A549 treated with GW870086 at 1 μM for 4 hours (cell line): ENCODE results near the gene DPAGT1. TPM values are rescaled to one million over a fixed set of nuclear protein-coding genes. Genes with fewer than 3 reads are reported as not detected.

Experiments used
- total RNA-seq: library from RNA; stranded (reverse); fragments of 200-300 nt; extraction: Qiagen RNA extraction; gene quantifications from 5 replicates; pipeline ENCODE4 v1.2.3, GENCODE V29; 2022; ENCODE audit warnings: low read depth

The DPAGT1 gene
- total RNA-seq, result 34.8 to 40.4 TPM (median 38.9 TPM) in 5 replicates

DNA sequence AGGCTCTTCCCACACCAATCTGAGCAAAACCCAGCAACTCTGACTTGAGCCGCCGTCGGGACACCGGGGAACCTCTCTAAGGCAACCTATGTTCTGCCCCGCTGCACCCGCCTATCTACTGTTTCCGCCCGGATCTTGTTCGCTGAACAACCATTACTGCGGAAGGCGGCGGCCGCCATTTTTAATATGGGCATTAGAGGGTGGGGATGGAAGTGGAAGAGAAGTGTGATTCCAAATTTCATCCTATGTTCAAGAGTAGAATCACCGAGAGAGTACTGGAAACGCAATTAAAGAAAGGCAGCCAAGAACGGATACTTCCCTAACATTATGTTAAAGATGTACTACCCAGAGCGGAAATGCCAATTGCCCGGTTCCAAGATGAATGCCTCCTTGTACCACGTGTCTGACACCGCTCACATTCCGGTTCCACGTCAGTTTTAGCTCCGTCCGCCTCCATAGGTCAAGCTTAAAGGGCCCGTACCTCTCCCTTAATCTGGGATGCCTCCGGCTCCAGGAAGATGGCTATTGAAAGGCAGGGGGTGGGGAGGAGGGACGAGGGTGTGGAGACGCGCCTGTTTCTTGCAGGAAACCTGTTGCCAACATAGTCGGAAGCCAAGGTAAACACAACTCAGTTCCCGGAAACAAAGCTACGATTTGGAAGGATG, at the start of gene DPAGT1:
Gene DPAGT1, minus strand, starts transcription at position 95 of the 665 bp plus-strand sequence. CDS start 198 bp downstream, outside the sequence.

DNA sequence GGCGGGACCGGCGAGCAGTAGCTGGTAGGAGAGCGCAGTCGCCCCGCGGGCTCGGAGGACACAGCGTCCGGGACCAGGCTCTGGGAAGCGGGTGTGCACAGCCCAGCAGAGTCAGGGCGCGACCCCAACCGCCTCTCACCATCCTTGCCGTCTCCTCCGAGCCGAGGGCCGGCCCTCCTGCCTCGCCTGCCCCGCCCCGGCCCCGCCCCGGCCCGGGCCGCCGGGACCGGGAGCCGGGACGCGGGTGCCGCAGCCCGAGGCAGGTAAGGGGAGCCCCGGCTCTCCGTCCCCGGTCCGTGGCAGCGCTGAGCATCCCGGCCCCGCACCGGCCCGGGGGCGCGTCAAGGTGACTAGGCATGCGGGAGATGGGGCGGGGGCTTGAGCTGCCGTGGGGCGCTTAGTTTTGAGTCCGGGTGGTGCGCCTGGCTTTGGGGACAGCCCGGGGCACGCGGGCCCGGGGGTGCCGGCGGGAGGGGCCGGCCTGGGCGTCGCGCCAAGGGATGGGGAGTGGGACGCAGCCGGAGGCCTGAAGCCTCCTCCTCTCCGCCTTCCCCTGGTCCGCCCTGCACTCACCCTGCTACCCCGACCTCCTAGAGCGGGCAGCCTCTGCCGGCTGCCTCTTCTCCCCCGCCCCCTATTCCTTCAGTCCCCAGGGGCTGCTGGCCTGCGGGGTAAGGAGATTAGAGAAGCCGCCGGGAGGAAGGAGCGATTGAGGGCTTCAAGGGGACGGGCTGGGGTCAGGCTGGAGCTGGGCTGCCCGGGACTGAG, 47.5 kb upstream of the DPAGT1 start, which contains the start of gene ABCG4:
Gene ABCG4, plus strand, starts transcription at position 35 of the 768 bp plus-strand sequence. CDS start 914 bp downstream, outside the sequence.

DNA sequence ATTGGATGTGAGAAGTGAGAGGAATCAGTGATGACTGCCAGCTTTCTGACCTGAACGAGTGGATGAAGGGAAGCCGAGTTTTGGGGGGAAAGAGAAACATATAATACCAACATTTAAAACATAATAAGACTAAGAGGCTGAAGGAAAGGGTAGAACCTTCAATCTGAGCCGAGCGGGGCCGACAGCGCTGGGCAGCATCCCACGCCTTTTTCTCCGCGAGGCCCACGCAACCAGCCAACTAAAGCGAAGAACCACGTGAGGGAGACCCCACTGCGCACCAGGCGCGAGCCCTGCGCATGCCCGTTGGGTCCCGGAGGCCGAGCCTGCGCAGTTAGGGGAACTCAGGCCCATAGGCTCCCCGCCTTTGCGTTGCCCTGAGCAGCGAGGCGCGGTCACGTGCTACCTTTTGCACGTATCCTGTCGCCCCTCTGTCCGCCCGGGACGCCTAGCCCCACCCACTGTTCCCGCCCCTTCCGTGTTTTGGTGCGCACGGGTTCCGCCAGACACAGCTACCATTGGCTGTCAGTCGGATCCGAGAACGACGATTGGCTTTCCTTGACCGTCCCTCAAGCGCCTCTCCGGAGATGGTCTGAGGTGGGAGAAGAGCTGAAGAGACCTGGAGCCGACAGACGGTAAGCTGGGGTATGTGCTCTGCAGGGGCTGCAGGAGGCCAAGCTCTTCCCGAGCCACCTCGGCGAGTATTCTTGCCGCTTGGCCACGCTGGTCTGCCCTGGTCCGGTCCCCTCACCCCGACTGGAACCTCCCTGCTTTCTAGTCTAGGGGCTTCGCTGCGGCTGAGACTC, 19.6 kb upstream of the DPAGT1 start, which contains the start of gene HINFP:
Gene HINFP, plus strand, starts transcription at position 573 of the 803 bp plus-strand sequence. CDS start 5,365 bp downstream, outside the sequence.

DNA sequence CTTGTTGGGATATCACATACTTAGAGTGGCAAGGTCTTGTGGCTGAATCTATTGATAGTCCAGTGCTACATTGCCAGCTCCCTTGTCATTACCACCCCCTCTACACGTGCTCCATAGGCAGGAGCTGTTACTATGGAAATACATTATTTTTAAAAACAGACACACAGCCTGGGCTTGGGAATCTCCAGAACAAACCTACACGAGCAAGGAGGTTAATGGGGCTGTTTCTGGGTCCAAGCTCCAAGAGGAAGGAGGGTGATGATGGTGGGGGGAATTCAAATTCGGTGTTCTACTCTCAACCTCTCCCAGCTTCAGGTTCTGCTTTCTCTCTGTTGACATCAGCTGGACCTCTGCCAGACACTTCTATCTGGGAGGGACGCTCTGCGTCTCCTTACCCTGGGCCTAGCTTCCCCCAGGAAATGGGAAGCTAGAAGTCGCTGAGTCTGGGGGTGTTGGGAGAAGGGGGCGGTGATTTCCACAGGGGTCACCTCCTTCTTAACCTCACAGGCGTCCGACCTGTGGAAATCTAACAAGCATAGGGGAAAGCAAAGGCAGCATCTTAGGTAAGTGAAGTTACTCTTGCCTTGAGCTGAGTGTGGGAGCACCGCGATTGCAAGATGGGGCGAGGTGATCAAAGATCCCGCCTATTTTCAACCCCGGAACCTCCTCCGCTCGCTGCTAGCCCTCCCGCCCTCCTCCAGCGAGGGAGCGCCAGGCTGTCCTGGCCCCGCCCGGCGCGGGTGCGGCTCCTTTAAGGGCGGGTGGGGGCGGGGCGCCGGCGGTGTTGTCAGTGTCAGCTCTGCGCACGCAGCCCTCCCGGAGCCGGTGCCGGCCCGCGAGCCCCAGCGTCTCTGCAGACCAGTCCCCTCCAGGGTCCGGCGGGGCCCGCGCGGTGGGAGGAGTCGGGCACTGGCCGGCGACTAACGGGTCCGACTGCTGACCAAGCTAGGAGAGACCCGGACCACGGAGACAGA, 5.2 kb upstream of the DPAGT1 start, which contains the start of gene C2CD2L:
Gene C2CD2L, plus strand, starts transcription at position 781 of the 974 bp plus-strand sequence. CDS start 398 bp downstream, outside the sequence.

DNA sequence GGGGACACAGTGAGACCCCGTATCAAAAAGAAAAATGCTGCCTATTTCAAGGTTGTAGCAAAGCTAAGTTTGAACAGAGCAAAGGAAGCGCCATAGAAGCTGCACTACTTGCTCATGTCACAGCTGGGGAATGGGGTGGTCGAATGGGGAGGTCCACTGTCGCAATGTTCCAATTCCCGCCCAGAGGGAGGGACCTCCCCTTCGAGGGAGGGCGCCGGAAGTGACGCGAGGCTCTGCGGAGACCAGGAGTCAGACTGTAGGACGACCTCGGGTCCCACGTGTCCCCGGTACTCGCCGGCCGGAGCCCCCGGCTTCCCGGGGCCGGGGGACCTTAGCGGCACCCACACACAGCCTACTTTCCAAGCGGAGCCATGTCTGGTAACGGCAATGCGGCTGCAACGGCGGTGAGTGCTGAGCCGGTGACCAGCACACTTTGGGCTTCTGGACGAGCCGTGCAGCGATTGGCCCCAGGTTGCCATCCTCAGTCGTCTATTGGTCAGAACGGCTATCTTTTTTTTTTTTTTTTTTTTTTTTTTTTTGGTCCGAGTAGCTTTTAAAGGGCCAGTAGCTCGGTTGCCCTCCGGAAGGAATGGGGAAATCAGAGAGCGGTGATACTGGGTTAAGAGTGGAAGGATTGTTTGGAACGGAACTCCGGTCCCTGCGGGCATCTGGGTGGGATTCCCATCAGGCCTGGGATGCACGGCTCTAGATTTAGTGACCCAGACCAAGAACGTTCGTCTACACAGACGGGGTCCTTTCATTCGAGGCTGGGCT, 16.8 kb downstream of the DPAGT1 start, which contains the start of gene HMBS:
Gene HMBS, plus strand, starts transcription at position 219 of the 774 bp plus-strand sequence. Its CDS starts 153 bp downstream, at position 372.

DNA sequence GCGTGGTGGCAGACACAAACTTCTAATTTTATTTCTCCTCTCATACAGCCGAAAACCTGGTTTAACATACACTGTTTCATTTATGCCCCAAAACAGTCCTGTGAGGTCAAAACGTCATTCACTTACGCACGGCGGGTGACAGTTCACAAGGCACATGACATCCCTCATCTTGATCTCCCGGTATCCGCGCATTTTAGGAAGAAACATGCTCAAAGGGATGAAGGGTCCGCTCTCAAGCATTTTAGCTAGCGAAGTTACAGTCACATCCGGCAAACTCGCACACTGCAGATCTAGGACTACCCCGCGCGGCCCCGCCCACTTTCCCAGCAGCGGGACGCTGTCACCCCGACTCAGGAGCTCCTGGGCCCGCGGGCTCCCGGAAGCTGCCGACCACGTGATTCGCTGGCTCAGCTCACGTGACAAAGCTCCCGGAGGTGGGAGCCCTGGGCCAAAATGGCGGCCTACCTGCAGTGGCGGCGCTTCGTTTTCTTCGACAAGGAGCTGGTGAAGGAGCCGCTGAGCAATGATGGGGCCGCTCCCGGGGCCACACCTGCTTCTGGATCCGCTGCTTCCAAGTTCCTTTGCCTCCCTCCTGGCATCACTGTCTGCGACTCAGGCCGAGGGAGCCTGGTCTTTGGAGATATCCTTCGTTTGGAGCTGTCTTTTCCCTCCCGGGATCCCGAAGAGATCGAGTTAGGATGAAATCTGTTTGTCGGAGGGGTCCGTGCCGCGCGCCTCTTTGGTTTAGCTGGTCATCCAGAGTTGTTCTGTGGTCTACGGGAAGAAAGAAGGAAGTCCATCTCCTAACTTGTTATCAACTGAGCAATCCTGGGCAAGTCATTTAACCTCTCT, 34.1 kb downstream of the DPAGT1 start, which contains the start of gene VPS11:
Gene VPS11, plus strand, starts transcription at position 448 of the 852 bp plus-strand sequence. Its CDS starts 6 bp downstream, at position 454.

DNA sequence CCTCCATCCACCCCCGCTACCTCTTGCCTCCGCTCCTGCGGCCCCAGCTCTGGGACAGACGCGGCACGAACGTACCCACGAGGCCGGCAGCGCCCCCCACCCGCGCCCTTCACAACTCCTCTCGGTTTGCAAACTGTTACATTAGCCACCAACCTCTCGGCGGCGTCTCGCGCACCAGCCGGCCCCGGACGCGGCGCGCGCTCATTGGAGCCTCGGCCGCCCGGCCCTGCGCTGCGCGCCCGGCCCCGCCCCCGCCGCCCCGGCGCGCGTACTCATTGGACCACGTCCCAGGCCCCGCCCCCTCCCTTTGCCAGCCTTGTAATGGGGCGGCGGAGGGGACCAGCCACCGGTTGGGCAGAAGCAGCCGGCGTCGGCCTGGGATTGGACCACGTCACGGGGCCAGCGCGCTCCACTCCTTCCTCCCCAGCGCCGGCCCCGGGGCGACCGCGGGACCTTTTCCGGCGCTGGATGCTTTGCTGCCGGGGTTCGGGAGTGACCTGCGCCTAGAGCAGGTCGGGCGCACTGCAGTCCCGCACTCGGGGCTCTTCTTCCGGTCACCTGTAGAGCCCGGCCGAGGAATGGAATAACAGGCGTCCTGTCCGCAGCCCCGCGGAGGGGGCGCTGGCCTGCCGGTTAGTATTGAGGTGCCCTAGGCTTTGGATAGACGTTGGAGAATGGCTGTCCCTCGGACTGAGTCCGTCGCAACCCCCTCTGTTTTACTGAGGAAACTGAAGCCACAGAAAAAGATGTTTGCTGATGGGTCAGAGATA, 44.5 kb downstream of the DPAGT1 start, which contains the start of gene HYOU1:
Gene HYOU1, minus strand, starts transcription at position 206 of the 770 bp plus-strand sequence. CDS start 1,045 bp downstream, outside the sequence.

Other genes with a start within 250 kb of the DPAGT1 start
- 0.06 to 0.26 TPM (median 0.14 TPM) in 5 replicates for gene CXCR5, start 218.0 kb downstream of the DPAGT1 start, total RNA-seq
- gene BCL9L, start 175.9 kb downstream of the DPAGT1 start, total RNA-seq, result 126 to 208 TPM (median 188 TPM) in 5 replicates
- 0.41 to 1.1 TPM (median 0.70 TPM) in 5 replicates for gene UPK2, start 145.6 kb downstream of the DPAGT1 start, total RNA-seq
- not detected in 5 replicates for gene FOXR1, start 130.1 kb downstream of the DPAGT1 start, total RNA-seq
- 10.7 to 16.4 TPM (median 12.1 TPM) in 5 replicates for gene CENATAC, start 103.7 kb downstream of the DPAGT1 start, total RNA-seq
- gene RPS25, start 83.5 kb downstream of the DPAGT1 start, total RNA-seq, result 809 to 1,089 TPM (median 832 TPM) in 5 replicates
- 57.3 to 62.5 TPM (median 60.8 TPM) in 5 replicates for gene TRAPPC4, start 83.1 kb downstream of the DPAGT1 start, total RNA-seq
- 10.4 to 12.9 TPM (median 12.2 TPM) in 5 replicates for gene SLC37A4, start 71.0 kb downstream of the DPAGT1 start, total RNA-seq
- 40.5 to 46.9 TPM (median 45.4 TPM) in 5 replicates for gene HYOU1, start 44.6 kb downstream of the DPAGT1 start, total RNA-seq
- 11.2 to 13.2 TPM (median 11.8 TPM) in 5 replicates for gene VPS11, start 34.0 kb downstream of the DPAGT1 start, total RNA-seq
- 46.9 to 53.3 TPM (median 50.0 TPM) in 5 replicates for gene HMBS, start 17.0 kb downstream of the DPAGT1 start, total RNA-seq
- 3.1 to 5.6 TPM (median 5.4 TPM) in 5 replicates for gene C2CD2L, start 5.5 kb upstream of the DPAGT1 start, total RNA-seq
- gene HINFP, start 19.7 kb upstream of the DPAGT1 start, total RNA-seq, result 8.1 to 11.2 TPM (median 10.1 TPM) in 5 replicates
- 0.24 to 0.37 TPM (median 0.30 TPM) in 5 replicates for gene ABCG4, start 47.2 kb upstream of the DPAGT1 start, total RNA-seq
- 9.2 to 11.5 TPM (median 10.2 TPM) in 5 replicates for gene NLRX1, start 66.9 kb upstream of the DPAGT1 start, total RNA-seq
- gene NHERF4, start 83.6 kb upstream of the DPAGT1 start, total RNA-seq, result 0.08 to 0.34 TPM (median 0.30 TPM) in 3 of 5 replicates, not detected in the others
- 5.4 to 9.4 TPM (median 8.4 TPM) in 5 replicates for gene CBL, start 104.5 kb upstream of the DPAGT1 start, total RNA-seq
- gene MCAM, start 215.3 kb upstream of the DPAGT1 start, total RNA-seq, result 9.2 to 12.5 TPM (median 11.6 TPM) in 5 replicates
- 29.4 to 37.4 TPM (median 34.2 TPM) in 5 replicates for gene RNF26, start 232.7 kb upstream of the DPAGT1 start, total RNA-seq
- gene C1QTNF5, start 239.0 kb upstream of the DPAGT1 start, total RNA-seq, result not detected in 5 replicates
- gene MFRP, start 244.9 kb upstream of the DPAGT1 start, total RNA-seq, result not detected in 5 replicates